ENCODE results near the gene ANP32E.

GRCh38 chr1:150224983-150225382 lies 10.9 kb downstream of the ANP32E start:
- TF ChIP-seq, protein P1, sequence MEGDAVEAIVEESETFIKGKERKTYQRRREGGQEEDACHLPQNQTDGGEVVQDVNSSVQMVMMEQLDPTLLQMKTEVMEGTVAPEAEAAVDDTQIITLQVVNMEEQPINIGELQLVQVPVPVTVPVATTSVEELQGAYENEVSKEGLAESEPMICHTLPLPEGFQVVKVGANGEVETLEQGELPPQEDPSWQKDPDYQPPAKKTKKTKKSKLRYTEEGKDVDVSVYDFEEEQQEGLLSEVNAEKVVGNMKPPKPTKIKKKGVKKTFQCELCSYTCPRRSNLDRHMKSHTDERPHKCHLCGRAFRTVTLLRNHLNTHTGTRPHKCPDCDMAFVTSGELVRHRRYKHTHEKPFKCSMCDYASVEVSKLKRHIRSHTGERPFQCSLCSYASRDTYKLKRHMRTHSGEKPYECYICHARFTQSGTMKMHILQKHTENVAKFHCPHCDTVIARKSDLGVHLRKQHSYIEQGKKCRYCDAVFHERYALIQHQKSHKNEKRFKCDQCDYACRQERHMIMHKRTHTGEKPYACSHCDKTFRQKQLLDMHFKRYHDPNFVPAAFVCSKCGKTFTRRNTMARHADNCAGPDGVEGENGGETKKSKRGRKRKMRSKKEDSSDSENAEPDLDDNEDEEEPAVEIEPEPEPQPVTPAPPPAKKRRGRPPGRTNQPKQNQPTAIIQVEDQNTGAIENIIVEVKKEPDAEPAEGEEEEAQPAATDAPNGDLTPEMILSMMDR (IDR thresholded peaks at IDR 0.05; ENCODE audit: insufficient read depth, low read length): no peak
- TF ChIP-seq SPI1 (IDR thresholded peaks at IDR 0.05; ENCODE audit: borderline replicate concordance, low read depth): no peak
- no peak for TF ChIP-seq POLR2AphosphoS5 (IDR thresholded peaks at IDR 0.05; ENCODE audit: low read depth)
- TF ChIP-seq GABPA (IDR thresholded peaks at IDR 0.05; ENCODE audit: low read depth): no peak
